ENCODE results near the gene KCND2.
"Not testable (repeated sequence)": the region's sequence is repeated elsewhere in the genome, so short reads cannot be mapped to it uniquely, and the experiment has no call there.

Gene KCND2

DNA sequence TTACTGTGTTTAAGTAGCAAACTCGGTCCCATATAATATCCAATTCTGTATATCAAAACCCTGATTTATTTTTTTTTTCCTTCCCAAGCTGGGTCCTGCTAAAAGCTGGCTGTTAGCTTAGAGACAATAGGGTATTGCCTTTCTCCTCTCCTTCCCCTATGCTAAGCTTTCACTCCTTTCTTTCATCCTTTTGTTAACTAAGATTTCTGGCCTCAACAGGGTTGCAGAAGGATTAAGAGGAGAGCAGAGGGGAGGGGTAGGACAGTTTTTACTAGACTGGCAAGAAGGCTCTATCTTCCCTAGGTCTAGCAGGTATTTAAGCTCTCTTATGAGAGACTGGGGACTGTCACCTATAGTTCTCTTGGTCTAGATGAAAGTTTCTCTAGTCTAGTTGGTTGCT lies 229.2 kb downstream of the KCND2 start:
- DNase-seq (ENCODE audit: low spot score), result no peak

DNA sequence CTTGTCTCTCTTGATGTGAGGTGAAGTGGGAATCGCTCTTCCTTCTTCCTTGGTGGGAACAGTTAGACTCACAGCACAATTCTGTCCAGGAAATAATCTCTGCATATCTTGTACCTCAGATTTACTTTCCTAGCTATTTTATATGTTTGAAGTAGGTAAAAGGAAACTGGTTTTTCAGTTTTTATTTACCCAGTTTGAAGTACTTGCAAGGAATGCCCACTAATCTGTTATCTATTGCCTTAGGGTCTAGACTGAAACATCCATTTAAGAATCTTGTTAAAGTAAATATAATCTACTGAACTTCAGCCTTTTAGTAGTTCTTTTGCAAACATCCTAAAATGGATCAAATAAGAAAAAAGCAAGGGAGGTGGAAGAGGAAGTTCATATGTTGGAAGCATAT lies 229.8 kb downstream of the KCND2 start:
- DNase-seq (ENCODE audit: low spot score), result no peak

DNA sequence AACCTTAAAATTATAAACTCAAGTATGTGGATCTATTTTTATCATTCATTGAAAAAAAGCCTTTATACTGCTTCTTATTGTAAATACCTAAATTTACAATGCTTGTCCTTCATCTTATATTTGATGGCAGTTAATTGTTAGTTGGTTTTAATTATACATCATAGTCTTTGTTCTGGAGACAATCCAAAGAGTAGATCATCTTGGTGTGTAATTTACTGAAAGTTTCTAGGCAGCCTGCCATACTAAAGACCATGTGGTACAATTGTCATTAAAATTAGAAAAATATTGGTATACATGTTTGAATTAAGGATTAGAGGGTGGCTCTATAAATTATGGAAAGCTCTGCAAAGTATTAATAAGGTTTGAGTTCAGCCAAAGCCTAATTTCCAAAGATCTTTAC lies 231.4 kb downstream of the KCND2 start:
- DNase-seq (ENCODE audit: low spot score), result no peak

DNA sequence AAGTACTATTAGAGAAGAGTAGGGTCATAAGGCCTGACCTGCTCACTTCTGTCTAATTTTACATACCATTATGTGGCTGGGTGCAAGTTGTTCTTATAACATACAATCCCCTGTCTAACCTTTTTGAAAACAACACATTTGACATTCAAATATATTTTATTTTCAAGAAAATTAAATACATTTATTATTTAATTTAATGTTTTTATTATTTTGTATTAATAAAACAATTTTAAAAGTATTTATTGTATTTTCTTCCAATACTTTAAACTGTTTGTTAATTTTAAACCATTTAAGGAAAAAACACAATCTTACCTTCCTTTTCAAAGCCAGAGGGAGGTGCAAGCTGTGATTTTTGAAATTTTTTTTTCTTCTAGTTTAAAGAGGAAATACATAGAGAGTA lies 232.8 kb downstream of the KCND2 start:
- DNase-seq (ENCODE audit: low spot score), result no peak

DNA sequence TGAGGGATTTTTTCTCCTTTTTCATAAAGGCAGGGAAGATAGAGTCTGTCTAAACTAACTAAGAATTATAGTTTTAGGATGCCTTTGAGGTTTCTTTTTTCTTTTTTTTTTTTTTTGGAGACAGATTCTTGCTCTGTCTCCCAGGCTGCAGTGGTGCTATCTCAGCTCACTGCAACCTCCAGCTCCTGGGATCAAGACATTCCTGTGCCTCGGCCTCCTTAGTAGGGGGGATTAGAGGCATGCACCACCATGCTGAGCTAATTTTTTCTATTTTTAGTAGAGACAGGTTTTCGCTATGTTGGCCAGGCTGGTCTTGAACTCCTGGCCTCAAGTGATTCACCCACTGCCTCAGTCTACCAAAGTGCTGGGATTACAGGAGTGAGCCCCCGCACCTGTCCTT lies 239.7 kb downstream of the KCND2 start:
- DNase-seq (ENCODE audit: low spot score), result no peak

DNA sequence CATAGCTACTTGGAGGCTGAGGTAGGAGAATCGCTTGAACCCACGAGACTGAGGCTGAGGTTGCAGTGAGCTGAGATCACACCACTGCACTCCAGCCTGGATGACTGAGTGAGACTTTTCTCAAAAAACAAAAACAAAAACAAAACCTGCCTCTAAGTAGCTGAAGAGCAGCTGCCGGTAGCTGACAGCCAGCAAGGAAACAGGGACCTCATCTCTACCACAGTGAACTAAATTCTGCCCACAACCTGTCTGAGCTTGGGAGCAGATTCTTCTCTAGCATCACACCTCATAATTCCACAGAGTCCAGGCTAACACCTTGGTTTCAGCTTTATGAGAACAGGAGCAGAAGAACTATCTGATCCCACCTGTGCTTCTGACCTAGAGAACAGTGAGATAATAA lies 246.2 kb downstream of the KCND2 start:
- DNase-seq (ENCODE audit: low spot score), result no peak

DNA sequence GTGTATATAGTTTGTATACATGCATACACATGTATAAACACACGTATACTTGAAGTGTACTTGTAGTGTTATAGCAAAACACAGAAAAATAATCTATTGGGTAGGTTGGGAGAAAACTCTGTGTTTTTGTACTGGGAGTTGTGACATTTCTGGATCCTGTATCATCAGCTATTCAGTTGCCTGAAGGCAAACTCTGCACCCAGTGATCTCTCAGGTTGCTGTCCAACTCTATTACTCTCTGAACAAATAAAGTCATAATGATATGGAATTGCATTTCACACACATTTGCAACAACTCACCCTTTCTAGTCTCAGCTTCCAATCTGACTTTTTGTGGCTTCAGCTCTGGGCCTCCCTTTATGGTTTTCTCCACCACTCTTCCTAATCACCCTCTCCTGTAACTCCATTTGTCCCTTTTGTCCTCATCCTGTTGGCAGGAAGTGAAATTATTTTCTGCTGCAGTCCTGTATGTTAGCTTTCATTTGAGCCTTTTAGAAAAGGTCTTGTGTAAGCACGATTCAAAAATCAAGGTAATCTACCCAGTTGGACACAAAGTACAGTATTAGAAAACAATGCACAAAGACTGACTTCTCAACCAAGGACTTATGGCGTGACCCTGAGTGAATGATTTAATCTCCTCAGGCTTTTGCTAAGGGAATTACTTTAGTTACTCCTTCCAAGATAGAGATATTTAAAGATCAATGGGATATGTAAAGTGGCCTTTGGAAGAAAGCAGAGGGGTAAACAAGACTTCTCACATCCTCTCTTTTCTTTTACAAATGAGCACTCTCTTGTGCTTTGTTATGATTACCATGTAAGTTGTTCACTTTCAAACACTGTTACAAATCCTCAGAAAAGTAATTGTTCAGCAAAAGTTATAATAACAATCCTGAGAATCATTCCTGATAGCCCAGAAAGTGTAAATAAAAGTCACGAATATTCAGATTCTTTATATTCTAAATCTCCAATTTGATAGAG lies 249.1 kb downstream of the KCND2 start:
- DNase-seq (ENCODE audit: low spot score), result no peak

DNA sequence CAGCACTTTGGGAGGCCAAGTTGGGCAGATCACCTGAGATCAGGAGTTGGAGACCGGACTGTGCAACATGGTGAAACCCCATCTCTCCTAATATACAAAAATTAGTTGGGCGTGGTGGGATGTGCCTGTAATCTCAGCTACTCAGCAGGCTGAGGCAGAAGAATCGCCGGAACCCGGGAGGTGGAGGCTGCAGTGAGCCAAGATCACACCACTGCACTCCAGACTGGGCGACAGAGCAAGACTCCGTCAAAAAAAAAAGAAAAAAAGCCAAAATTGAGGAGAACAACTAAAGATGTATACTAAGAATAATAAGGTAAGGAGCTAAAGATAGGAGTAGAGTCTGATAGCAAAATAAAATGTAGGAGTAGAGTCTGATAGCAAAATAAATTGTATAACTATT lies 251.0 kb downstream of the KCND2 start:
- DNase-seq (ENCODE audit: low spot score), result no peak

DNA sequence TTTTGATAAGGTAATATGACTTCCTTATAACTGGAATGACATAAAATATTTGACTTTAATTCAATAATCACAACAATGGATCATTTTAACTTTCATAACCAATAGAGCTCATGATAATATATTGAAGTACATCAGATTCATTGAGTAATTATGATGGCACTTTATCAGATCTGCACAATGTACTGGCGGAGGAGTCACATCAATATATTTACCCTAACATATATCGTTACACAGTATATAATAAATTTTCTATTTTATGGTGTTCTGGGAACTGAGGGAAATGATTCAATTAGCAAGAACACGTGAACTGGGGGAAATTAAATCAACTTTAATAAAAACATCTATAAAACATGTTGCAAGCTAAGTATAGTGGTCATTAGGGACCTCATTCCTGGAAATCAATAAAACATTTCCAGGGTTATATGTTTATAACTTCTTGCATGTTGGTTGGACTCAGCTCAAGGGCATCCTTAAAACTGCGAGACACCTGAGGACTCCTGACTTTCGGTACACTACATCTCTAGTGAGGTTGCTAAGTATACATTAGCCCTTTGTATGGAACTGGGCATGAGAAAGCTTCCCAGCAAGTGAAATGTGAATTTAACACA lies 254.0 kb downstream of the KCND2 start:
- no peak for DNase-seq (ENCODE audit: low spot score)

DNA sequence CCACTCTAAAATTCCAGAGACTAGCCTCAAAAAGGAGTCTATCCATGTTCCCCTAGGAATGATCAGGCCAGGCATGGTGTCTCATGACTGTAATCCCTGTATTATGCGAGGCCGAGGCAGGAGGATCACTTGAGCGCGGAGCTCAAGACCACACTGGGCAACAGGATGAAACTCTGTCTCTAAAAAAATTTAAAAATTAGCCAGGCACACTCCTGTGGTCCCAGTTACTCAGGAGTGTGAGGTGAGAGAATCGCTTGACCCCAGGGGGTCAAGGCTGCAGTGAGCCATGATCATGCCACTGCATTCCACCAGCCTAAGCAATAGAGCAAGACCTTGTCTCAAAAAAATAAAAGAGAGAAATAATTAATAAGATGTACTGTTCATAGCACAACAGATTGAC lies 256.8 kb downstream of the KCND2 start:
- no peak for DNase-seq (ENCODE audit: low spot score)

DNA sequence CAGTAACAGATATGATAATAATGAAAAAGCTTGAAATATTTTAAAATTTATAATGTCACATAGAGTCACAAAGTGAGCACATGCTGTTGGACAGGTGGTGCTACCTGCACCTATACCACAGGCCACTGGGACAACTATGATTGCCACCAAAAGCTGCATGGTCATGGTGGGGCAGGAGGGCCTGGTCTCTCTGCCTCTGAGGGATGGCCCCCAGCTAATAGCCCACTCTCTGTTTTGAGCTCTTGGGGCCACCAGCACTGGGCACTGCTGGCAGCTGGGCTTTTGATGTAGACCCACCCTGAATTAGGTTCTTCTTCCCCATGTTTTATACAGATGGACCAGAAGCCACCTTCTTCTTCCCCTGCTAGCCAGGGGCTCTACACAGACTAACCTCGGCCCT lies 265.4 kb downstream of the KCND2 start:
- no peak for DNase-seq (ENCODE audit: low spot score)

DNA sequence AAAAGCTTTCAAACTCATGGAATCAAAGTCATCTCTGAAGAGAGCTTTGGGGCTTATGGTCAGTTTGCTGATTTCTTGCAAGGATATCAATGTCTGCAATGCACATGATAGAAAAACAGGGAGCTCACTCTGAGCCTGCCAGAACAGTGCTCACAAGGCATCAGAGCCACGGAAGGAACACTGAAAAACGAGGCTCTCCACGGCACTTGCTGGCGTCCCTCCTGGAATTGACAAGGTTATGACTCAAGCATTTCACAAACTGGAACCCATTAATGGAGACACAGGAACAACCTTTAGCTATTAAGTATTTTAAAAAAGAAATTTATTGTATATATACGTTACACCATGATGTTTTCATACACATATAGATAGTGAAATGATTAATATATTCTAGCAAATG lies 266.3 kb downstream of the KCND2 start:
- DNase-seq (ENCODE audit: low spot score), result no peak

DNA sequence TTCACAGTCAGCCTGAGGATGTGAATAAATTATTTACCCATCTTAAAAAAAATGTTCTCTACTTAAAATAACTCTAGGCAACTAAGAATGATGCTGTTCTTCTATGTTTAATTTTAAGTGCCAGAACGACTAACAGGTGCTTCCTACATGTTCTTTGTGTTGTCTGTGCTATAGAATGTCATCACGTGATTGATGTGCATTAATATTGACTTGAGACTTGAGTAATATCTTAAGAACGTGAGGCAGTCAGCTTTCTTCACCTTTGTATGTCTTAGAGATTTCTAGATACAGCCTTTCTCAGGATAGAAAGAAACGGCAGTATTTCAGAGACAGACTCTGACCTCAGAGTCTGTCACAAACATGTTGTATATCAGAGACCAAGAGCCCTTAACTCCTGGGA lies 274.6 kb downstream of the KCND2 start:
- no peak for DNase-seq (ENCODE audit: low spot score)

DNA sequence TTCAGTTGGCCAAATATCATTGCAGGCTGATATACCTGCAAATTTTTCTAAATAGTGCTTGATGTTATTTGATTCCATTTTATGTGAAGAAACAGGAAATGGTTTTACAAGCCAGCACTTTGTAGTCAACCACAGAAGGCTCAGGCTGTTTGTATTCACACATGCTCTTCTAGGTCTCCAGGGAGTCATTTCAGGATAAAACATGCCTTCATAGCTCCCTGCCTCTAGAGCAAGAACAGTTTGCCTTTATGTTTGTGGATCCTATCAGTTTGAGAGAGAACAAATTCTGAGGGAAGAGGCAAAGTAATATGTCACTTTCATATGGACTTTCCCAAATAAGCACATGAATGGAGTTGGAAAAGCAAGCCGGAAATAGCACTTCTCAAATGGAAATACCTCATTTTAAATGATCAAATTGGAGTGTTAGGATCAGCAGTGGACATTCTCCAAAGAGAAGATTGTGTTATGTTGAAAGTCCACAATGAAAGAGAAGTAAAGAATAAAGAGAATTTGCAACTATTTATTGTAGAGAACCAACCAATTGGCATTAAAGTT lies 277.6 kb downstream of the KCND2 start:
- no peak for DNase-seq (ENCODE audit: low spot score)

DNA sequence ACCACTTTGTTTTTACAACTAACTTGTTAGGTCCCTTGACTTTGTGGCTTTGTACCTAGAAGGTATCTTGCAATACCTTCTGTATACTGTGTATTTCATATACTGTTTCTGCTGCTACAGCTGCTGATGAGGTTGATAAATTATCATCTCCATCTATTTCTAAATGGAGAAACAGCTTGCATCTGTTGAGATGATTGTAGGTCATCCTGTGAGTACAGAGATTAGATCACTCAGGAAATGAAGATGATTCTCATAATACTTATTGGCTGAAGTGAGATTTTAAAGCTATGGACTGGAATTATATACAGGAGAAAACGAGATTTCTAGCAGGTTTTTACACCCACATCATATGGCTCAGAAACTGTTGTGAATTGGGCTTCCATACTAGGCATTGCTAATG lies 280.5 kb downstream of the KCND2 start:
- DNase-seq (ENCODE audit: low spot score), result no peak

DNA sequence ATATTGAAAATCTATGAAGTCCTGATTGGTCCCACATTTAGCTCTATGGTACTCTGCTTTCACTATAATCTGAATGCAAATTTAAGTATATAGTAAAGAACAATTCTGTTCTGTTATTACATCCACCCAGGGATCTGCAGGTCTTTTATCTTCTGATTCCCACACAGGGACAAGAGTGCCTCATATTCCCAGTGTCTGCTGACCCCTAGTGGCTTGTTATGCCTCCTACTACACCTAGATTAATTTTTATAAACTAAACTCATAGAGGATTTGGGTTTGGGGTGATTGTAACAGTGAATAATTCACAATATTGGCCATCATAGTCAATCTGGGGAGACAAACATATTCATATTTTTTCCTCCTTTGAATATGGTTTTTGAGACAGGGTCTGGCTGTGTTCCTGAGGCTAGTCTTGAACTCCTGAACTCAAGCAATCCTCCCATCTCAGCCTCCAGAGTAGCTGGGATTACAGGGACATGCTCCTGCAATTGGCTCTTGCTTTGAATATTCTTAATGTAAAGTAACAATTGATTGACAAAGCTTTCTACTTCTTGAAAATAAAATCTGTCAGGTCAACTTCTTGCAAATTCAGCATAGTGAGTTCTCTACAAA lies 282.1 kb downstream of the KCND2 start:
- no peak for DNase-seq (ENCODE audit: low spot score)

DNA sequence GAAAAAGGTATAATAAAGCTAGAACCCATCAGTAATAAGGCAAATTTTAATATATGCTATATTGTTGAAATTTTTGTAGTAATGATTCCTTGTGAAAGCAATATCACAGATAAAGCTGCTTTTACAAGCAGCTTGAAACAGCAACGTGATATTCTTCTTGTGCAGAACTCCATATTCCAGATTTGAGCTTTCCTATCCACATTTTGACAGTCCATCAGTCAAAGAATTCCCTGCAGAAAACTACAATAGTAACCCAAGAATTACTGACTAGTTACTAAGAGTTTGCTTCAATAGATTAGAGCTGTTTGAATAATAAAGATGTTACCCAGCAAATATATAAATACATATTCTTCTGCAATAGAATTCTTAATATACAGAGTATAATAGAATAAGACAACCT lies 291.2 kb downstream of the KCND2 start:
- no peak for DNase-seq (ENCODE audit: low spot score)

DNA sequence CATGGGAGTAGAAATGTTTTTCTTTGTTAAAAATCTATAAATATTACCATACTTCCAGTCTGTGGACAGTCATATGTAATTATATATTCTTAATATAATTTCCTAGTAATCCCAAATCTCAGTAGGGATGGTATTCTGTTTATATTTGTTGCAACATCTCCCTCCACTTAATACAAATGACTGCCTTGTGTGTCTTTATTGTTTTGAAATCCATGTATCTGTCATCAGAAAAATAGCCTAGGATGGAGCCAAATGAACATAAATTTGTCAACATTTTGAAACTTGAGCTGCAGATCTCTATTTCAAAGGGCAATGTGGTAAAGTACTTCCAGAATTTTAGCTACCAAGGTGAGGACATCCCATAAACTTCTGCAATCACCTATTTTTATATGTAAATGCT lies 294.2 kb downstream of the KCND2 start:
- no peak for DNase-seq (ENCODE audit: low spot score)

DNA sequence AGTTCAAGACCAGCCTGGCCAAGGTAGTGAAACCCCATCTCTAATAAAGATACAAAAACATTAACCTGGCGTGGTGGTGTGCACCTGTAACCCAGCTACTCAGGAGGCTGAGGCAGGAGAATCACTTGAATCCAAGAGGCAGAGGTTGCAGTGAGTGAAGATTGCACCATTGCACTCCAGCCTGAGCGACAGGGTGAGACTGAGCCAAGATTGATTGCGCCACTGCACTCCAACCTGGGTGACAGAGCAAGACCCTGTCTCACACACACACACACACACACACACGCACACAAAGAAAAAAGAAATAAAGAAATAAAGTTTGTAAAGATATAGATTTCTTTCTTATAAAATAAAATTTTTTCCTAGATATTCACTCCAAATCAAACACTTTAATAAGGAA lies 305.7 kb downstream of the KCND2 start:
- DNase-seq (ENCODE audit: low spot score), result not testable (repeated sequence)

DNA sequence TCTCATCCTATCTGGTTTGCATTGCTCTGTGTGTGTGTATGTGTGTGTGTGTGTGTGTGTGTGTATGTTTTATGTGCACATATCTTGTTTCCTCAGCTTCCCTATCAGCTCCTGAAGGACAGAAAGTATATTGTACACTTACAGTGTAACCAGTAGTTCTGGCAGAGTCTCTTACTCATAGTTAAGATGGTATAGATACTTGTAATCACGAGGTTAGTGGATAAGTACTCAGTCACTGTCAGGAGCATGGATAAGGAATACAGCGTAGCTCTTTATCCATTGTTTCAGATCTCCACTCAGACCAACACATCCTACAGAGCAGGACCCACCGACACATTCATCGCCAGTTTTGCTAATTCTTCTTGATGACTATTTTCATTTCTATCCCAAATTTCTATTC lies 309.9 kb downstream of the KCND2 start:
- DNase-seq (ENCODE audit: low spot score), result no peak

DNA sequence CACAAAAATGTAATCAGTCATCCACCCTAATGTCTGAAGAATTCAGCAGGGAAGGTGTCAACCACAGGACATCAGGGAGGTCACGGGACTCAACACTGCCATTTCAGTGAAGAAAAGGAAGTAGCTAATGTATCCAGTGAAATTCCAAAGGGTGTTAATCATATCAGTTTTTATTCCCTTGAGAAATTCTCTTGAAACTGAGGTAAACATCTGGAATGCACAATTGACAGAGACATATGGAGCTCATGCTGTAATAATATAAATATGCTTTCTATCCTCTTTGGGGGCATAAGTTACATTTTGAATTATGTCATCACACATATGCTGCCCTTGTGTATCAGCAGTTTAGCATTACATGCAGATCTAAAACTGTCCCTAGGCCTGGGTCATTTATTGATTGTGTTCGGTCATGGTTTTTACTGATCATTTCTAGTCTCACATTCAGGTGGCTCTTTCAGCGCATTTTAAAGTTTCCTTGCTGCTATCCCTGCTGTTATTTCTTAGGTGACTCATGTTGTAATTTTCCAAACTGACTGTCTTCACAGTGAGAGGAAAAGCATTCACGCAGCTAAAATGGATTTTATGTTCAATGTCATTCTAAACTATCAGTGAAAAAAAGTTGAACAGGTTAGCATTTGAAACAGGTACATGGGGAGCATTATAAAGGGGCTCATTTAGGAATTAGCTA lies 311.1 kb downstream of the KCND2 start:
- DNase-seq (ENCODE audit: low spot score), result no peak

DNA sequence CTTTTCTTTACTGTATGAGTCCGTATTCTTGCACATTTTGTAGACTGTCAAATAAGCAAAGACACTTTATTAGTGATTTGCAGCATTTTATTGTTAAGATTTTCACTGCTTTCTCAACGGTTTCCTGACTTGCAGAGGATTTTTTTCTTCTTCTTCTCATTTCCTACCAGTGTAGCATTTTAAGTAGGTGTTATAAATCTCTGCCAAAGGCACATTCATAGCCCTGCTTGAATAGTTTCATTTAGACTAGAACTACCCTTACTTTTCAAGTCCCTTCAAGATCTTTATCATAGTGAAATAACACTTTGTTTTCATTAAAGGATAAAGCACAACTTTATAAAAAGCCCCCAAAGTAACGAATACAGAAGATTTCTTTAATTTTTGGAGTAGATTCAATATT lies 313.6 kb downstream of the KCND2 start:
- DNase-seq (ENCODE audit: low spot score), result no peak
